Measurements from ENCODE around the gene SOX4.

SOX4 gene

GRCh38 chr6:21625642-21626041 lies 32.1 kb downstream of the SOX4 start:
- no peak for TF ChIP-seq CTCF (IDR thresholded peaks at IDR 0.05)

DNA sequence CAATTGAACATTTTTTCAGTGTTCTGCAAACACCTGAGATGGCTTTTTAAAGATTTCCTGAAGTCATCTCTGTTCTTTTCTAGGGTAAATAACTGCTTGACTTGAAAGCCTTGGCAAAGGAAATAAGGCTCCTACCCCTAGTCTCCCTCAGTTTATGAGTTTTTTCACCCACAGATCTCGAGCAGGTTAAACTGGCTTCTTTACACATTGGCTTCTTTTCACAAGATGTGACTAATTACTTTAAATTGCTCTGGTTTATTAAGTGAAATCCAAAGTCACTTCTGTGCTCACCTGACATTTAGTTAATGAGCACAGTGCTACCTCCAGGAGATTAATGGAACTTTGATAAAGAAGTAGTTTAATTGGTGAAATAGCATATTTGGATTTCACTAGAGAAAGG lies 33.2 kb downstream of the SOX4 start:
- no peak for TF ChIP-seq CTCF (IDR thresholded peaks at IDR 0.05)

- no peak for TF ChIP-seq CTCF (IDR thresholded peaks at IDR 0.05)
These were observed 34.6 kb downstream of the SOX4 start for GRCh38 chr6:21628160-21628559.

DNA sequence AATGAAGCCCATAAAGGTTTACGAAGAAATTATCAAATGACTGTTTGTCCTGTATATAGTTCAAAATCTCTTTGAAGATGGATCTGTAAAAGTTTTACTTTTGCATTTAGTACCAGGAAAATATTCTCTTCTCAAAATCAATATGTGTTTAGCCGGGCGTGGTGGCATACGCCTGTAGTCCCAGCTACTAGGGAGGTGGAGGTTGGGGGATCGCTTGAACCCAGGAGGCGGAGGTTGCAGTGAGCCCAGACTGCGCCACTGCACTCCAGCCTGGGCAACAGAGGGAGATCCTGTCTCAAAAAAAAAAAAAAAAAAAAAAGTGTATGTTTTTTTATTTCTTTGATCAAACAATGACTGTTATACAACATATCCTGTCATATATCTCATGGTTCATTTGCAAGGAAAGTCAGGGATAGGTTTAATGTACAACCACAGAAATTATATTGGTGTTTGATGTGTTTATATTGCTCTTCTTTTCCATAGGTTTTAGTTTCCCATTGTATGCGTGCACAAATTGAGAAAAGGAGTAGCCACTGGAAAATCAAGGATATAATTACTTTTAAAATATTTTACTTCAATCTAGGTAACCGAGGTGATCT lies 40.1 kb downstream of the SOX4 start:
- no peak for TF ChIP-seq CTCF (IDR thresholded peaks at IDR 0.05)

GRCh38 chr6:21634582-21634981 lies 41.0 kb downstream of the SOX4 start:
- no peak for TF ChIP-seq CTCF (IDR thresholded peaks at IDR 0.05)

DNA sequence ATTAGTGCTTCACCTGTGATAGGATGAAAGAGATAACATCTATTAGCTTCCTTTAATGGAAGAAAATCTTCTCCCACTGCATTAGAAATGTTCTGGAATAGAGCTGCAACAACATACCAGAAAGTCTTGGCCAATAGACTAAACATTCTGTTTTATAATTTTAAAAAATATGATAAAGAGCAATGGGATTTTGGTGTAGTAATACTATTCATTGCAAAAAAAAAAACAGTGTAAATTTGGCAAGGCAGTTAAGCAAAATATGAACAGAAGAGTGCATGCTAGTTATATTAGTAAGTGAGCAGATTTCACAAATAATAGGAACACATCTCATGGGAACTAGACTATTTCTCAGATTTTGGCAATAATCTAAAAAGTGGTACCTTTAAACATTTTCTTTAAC lies 43.3 kb downstream of the SOX4 start:
- TF ChIP-seq CTCF (IDR thresholded peaks at IDR 0.05) = no peak

GRCh38 chr6:21639316-21639715 lies 45.8 kb downstream of the SOX4 start:
- no peak for TF ChIP-seq CTCF (IDR thresholded peaks at IDR 0.05)
